Measurements from ENCODE around the gene CAPS.

GRCh38 chr19:5937550-5937949 is 23.5 kb downstream of the CAPS start:
- TF ChIP-seq, protein P1, sequence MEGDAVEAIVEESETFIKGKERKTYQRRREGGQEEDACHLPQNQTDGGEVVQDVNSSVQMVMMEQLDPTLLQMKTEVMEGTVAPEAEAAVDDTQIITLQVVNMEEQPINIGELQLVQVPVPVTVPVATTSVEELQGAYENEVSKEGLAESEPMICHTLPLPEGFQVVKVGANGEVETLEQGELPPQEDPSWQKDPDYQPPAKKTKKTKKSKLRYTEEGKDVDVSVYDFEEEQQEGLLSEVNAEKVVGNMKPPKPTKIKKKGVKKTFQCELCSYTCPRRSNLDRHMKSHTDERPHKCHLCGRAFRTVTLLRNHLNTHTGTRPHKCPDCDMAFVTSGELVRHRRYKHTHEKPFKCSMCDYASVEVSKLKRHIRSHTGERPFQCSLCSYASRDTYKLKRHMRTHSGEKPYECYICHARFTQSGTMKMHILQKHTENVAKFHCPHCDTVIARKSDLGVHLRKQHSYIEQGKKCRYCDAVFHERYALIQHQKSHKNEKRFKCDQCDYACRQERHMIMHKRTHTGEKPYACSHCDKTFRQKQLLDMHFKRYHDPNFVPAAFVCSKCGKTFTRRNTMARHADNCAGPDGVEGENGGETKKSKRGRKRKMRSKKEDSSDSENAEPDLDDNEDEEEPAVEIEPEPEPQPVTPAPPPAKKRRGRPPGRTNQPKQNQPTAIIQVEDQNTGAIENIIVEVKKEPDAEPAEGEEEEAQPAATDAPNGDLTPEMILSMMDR (IDR thresholded peaks at IDR 0.05): no peak
- TF ChIP-seq POLR2A (IDR thresholded peaks at IDR 0.05): no peak
- TF ChIP-seq EP300 (IDR thresholded peaks at IDR 0.05): no peak
